Neutrophil (primary cell): ENCODE results near the gene HSPA6.

ENCODE experiments used
- H3K27ac ChIP-seq: fragments of 200-600 bp; sonication (generic); 2 replicates; pipeline ENCODE4 v1.5.1; 2016; ENCODE audit warnings: mild to moderate bottlenecking, moderate library complexity
- H3K27me3 ChIP-seq: fragments of 200-600 bp; sonication (generic); 2 replicates; pipeline ENCODE4 v1.6.0; 2016; ENCODE audit warnings: mild to moderate bottlenecking
- H3K36me3 ChIP-seq: fragments of 200-600 bp; sonication (generic); 2 replicates; pipeline ENCODE4 v1.5.1; 2017
- H3K4me1 ChIP-seq, 2 experiments: fragments of 200-600 bp in 1 of 2; sonication (generic) in 1 of 2; 1 replicate in 1 of 2; 2 replicates in 1 of 2; pipeline versions ENCODE4 v1.5.1 to v1.6.1; 2013 to 2016; ENCODE audit warnings: low read depth in 1 of 2, low read length in 1 of 2, mild to moderate bottlenecking in 1 of 2, moderate library complexity in 1 of 2; ENCODE audit not compliant: control insufficient read depth in 1 of 2, insufficient read depth in 1 of 2
- H3K4me3 ChIP-seq, 2 experiments: fragments of 200-600 bp in 1 of 2; sonication (generic) in 1 of 2; 1 replicate in 1 of 2; 2 replicates in 1 of 2; pipeline ENCODE4 v1.5.1; 2013 to 2016; ENCODE audit warnings: low read depth in 1 of 2, low read length in 1 of 2, mild to moderate bottlenecking in 1 of 2, moderate library complexity in 1 of 2
- H3K9me3 ChIP-seq: fragments of 200-600 bp; sonication (generic); 2 replicates; pipeline ENCODE4 v1.5.1; 2016
- CTCF ChIP-seq: fragments of 200-600 bp; sonication (generic); IDR thresholded peaks from 2 replicates; pipeline ENCODE4 v1.5.1; 2016; ENCODE audit warnings: antibody characterized with exemption

Gene HSPA6

GRCh38 chr1:161494091-161494735 is 30.1 kb upstream of the HSPA6 start:
- H3K9me3 ChIP-seq: no peaks in the 10 kb centered on the region
- H3K36me3 ChIP-seq: no peaks in the 10 kb centered on the region
- H3K27ac ChIP-seq: no peak overlapping the region
- peaks cover 44 to 56% of the 10 kb centered on the region in 2 experiments for H3K4me1 ChIP-seq
- no peak overlapping the region for H3K4me3 ChIP-seq
- H3K27me3 ChIP-seq: no peaks in the 10 kb centered on the region
- TF ChIP-seq CTCF: no peak

- no peak for TF ChIP-seq CTCF
- H3K4me3 ChIP-seq: no peak overlapping the region
- peak overlapping the region; percentile 35 for H3K27ac ChIP-seq
- H3K36me3 ChIP-seq: no peaks in the 10 kb centered on the region
- H3K4me1 ChIP-seq: peaks cover 49 to 59% of the 10 kb centered on the region in 2 experiments
- no peaks in the 10 kb centered on the region for H3K27me3 ChIP-seq
- H3K9me3 ChIP-seq: no peaks in the 10 kb centered on the region
Measured at GRCh38 chr1:161495490-161495889, 28.9 kb upstream of the HSPA6 start.

- H3K36me3 ChIP-seq: no peaks in the 10 kb centered on the region
- H3K4me1 ChIP-seq: peaks cover 37 to 51% of the 10 kb centered on the region in 2 experiments
- H3K27ac ChIP-seq: no peak overlapping the region
- no peak overlapping the region for H3K4me3 ChIP-seq
- TF ChIP-seq CTCF: no peak
- H3K9me3 ChIP-seq: no peaks in the 10 kb centered on the region
- H3K27me3 ChIP-seq: no peaks in the 10 kb centered on the region
Measured at GRCh38 chr1:161497961-161498360, 26.4 kb upstream of the HSPA6 start.

GRCh38 chr1:161498646-161499045 is 25.7 kb upstream of the HSPA6 start:
- Histone ChIP-seq H3K4me1 (peaks cover 41 to 58% of the 10 kb centered on the region in 2 experiments), H3K9me3 (no peaks in the 10 kb centered on the region), H3K36me3 (no peaks in the 10 kb centered on the region), H3K27ac (peak overlapping the region; percentile 72), H3K27me3 (no peaks in the 10 kb centered on the region), H3K4me3 (peak overlapping the region in 1 of 2 experiments; percentile 28)
- no peak for TF ChIP-seq CTCF

- Histone ChIP-seq H3K4me3 (peak overlapping the region in 1 of 2 experiments; percentile 28), H3K9me3 (no peaks in the 10 kb centered on the region), H3K36me3 (no peaks in the 10 kb centered on the region), H3K27ac (peak overlapping the region; percentile 72), H3K27me3 (no peaks in the 10 kb centered on the region), H3K4me1 (peaks cover 45 to 62% of the 10 kb centered on the region in 2 experiments)
- no peak for TF ChIP-seq CTCF
Measured at GRCh38 chr1:161499099-161500039, 25.0 kb upstream of the HSPA6 start.
